ELF-1 (cell line): Measurements from ENCODE around the gene APPBP2.
"Not testable (repeated sequence)": the region's sequence is repeated elsewhere in the genome, so short reads cannot be mapped to it uniquely, and the experiment has no call there.

Source experiments
- DNase-seq: peaks from one replicate; pipeline ENCODE4 v3.0.0-alpha.2; 2016; ENCODE audit warnings: low read depth, low spot score

The APPBP2 gene

GRCh38 chr17:60435244-60436167 is 90.5 kb downstream of the APPBP2 start:
- peak; percentile 75 for DNase-seq

GRCh38 chr17:60433021-60433997 is 92.7 kb downstream of the APPBP2 start:
- DNase-seq: not testable (repeated sequence)

- DNase-seq: not testable (repeated sequence)
These were observed 95.5 kb downstream of the APPBP2 start for GRCh38 chr17:60430561-60430960.

- not testable (repeated sequence) for DNase-seq
These were observed 97.6 kb downstream of the APPBP2 start for GRCh38 chr17:60428491-60428890.

GRCh38 chr17:60426596-60426995 is 99.4 kb downstream of the APPBP2 start:
- DNase-seq: no peak

GRCh38 chr17:60425626-60426025 is 100.4 kb downstream of the APPBP2 start:
- no peak for DNase-seq

- no peak for DNase-seq
These were observed 102.2 kb downstream of the APPBP2 start for GRCh38 chr17:60423865-60424264.

GRCh38 chr17:60422162-60422665 is 103.8 kb downstream of the APPBP2 start, which contains the start of gene CHCT1:
CHCT1 (plus strand) TSS chr17:60422489; CDS start chr17:60422593, 104 bp downstream.
- no peak for DNase-seq

- peak; percentile 86 for DNase-seq
These were observed 104.5 kb downstream of the APPBP2 start for GRCh38 chr17:60421273-60422161.

GRCh38 chr17:60419875-60420274 is 106.2 kb downstream of the APPBP2 start:
- not testable (repeated sequence) for DNase-seq

GRCh38 chr17:60419003-60419402 is 107.0 kb downstream of the APPBP2 start:
- not testable (repeated sequence) for DNase-seq

GRCh38 chr17:60416368-60416925 is 109.6 kb downstream of the APPBP2 start:
- no peak for DNase-seq

- DNase-seq: peak; percentile 66
These were observed 110.9 kb downstream of the APPBP2 start for GRCh38 chr17:60415146-60415545.

GRCh38 chr17:60412701-60413100 is 113.3 kb downstream of the APPBP2 start:
- no peak for DNase-seq

GRCh38 chr17:60410001-60410400 is 116.0 kb downstream of the APPBP2 start:
- peak; percentile 11 for DNase-seq

- DNase-seq: no peak
These were observed 119.2 kb downstream of the APPBP2 start for GRCh38 chr17:60406887-60407286.

GRCh38 chr17:60403962-60404361 is 122.1 kb downstream of the APPBP2 start:
- no peak for DNase-seq

GRCh38 chr17:60403523-60403810 is 122.6 kb downstream of the APPBP2 start:
- no peak for DNase-seq

- no peak for DNase-seq
These were observed 124.2 kb downstream of the APPBP2 start for GRCh38 chr17:60401819-60402218.

- no peak for DNase-seq
These were observed 127.6 kb downstream of the APPBP2 start for GRCh38 chr17:60398227-60398959.
